HEK293 (cell line): ENCODE data around the gene TTLL11.

Experiments
- CTCF ChIA-PET: fragments of 350-600 bp; formaldehyde crosslinking; extraction: SDS; loops from one replicate; lab custom pipeline; 2021; ENCODE audit warnings: antibody characterized with exemption; lab: Yijun Ruan, JAX
- POLR2A ChIA-PET: fragments of 300-600 bp; formaldehyde crosslinking; extraction: SDS; loops from one replicate; lab custom pipeline; 2020; ENCODE audit warnings: antibody characterized with exemption, inconsistent platforms; lab: Yijun Ruan, JAX
- H3K27ac ChIP-seq: fragments of 200-500 bp; sonication (Bioruptor generic); 2 replicates; pipeline ENCODE4 v1.5.1; 2014; ENCODE audit warnings: low read depth, low read length, control low read depth, inconsistent platforms; ENCODE audit errors: extremely low read depth
- H3K36me3 ChIP-seq, 2 experiments: fragments of 200-500 bp in 1 of 2; sonication (Bioruptor generic) in 1 of 2; 1 replicate in 1 of 2; 2 replicates in 1 of 2; pipeline ENCODE4 v1.5.1; 2014 to 2017; ENCODE audit warnings: inconsistent platforms in 2 of 2, low read length in 2 of 2; ENCODE audit not compliant: control insufficient read depth in 2 of 2, insufficient read depth in 1 of 2
- H3K4me1 ChIP-seq: fragments of 200-500 bp; sonication (Bioruptor generic); 2 replicates; pipeline ENCODE4 v1.5.1; 2014; ENCODE audit warnings: mild to moderate bottlenecking, low read length, inconsistent platforms; ENCODE audit not compliant: control insufficient read depth, insufficient read depth
- H3K4me3 ChIP-seq: 2 replicates; pipeline ENCODE4 v1.5.1; 2011; ENCODE audit warnings: low read depth, mild to moderate bottlenecking, control low read depth, low read length, moderate library complexity
- H3K9me3 ChIP-seq: fragments of 200-500 bp; sonication (Bioruptor generic); 2 replicates; pipeline ENCODE4 v1.5.1; 2014; ENCODE audit warnings: low read depth, low read length, inconsistent platforms; ENCODE audit not compliant: control insufficient read depth, insufficient read depth
- BCL11A ChIP-seq: fragments of 450-650 bp; formaldehyde crosslinking; IDR thresholded peaks from 2 replicates; pipeline ENCODE4 v1.5.1; 2016; ENCODE audit warnings: low read depth, missing biosample characterization, missing genetic modification characterization
- FEZF1 ChIP-seq: fragments of 450-650 bp; formaldehyde crosslinking; IDR thresholded peaks from 2 replicates; pipeline ENCODE4 v1.5.1; 2016; ENCODE audit warnings: missing biosample characterization, missing genetic modification characterization
- KLF16 ChIP-seq: fragments of 450-650 bp; formaldehyde crosslinking; IDR thresholded peaks from 2 replicates; pipeline ENCODE4 v1.5.1; 2017; ENCODE audit warnings: missing biosample characterization, missing genetic modification characterization
- REPIN1 ChIP-seq: fragments of 450-650 bp; formaldehyde crosslinking; IDR thresholded peaks from 2 replicates; pipeline ENCODE4 v1.5.1; 2017; ENCODE audit warnings: missing biosample characterization, missing genetic modification characterization, low read depth
- WT1 ChIP-seq: fragments of 450-650 bp; formaldehyde crosslinking; IDR thresholded peaks from 2 replicates; pipeline ENCODE4 v1.5.1; 2016; ENCODE audit warnings: missing biosample characterization, missing genetic modification characterization
- ZBTB21 ChIP-seq: fragments of 450-650 bp; formaldehyde crosslinking; IDR thresholded peaks from 2 replicates; pipeline ENCODE4 v1.5.1; 2017; ENCODE audit warnings: missing biosample characterization, missing genetic modification characterization
- ZNF10 ChIP-seq: fragments of 450-650 bp; formaldehyde crosslinking; IDR thresholded peaks from 2 replicates; pipeline ENCODE4 v1.5.1; 2017; ENCODE audit warnings: missing biosample characterization, missing genetic modification characterization
- ZNF133 ChIP-seq: fragments of 450-650 bp; formaldehyde crosslinking; IDR thresholded peaks from 2 replicates; pipeline ENCODE4 v1.5.1; 2016; ENCODE audit warnings: missing biosample characterization, missing genetic modification characterization
- ZNF223 ChIP-seq: fragments of 450-650 bp; formaldehyde crosslinking; IDR thresholded peaks from 2 replicates; pipeline ENCODE4 v1.5.1; 2016; ENCODE audit warnings: missing biosample characterization, missing genetic modification characterization
- ZNF24 ChIP-seq: fragments of 450-650 bp; formaldehyde crosslinking; IDR thresholded peaks from 2 replicates; pipeline ENCODE4 v1.5.1; 2016; ENCODE audit warnings: missing biosample characterization, missing genetic modification characterization
- ZNF433 ChIP-seq: fragments of 450-650 bp; formaldehyde crosslinking; IDR thresholded peaks from 2 replicates; pipeline ENCODE4 v1.5.1; 2016; ENCODE audit warnings: missing biosample characterization, missing genetic modification characterization, low read depth
- ZXDB ChIP-seq: fragments of 450-650 bp; formaldehyde crosslinking; IDR thresholded peaks from 2 replicates; pipeline ENCODE4 v1.5.1; 2016; ENCODE audit warnings: missing biosample characterization, missing genetic modification characterization
- TF ChIP-seq, protein P1 (sequence below): IDR thresholded peaks from 2 replicates; pipeline ENCODE4 v1.6.1; 2011; ENCODE audit warnings: mild to moderate bottlenecking, low read depth, low read length, borderline replicate concordance
- TF ChIP-seq, protein P2 (sequence below): fragments of 450-650 bp; formaldehyde crosslinking; IDR thresholded peaks from 2 replicates; pipeline ENCODE4 v1.5.1; 2016; ENCODE audit warnings: missing biosample characterization, missing genetic modification characterization
- TF ChIP-seq, protein P3 (sequence below): fragments of 450-650 bp; IDR thresholded peaks from 2 replicates; pipeline ENCODE4 v1.5.1; 2018; ENCODE audit warnings: missing biosample characterization, mild to moderate bottlenecking, missing genetic modification characterization
- TF ChIP-seq, protein P4 (sequence below): fragments of 450-650 bp; formaldehyde crosslinking; IDR thresholded peaks from 2 replicates; pipeline ENCODE4 v1.5.1; 2016; ENCODE audit warnings: missing biosample characterization, missing genetic modification characterization, low read depth
- TF ChIP-seq, protein P5 (sequence below): fragments of 450-650 bp; formaldehyde crosslinking; IDR thresholded peaks from 2 replicates; pipeline ENCODE4 v1.5.1; 2017; ENCODE audit warnings: missing biosample characterization, missing genetic modification characterization
- TF ChIP-seq, protein P6 (sequence below): fragments of 450-650 bp; formaldehyde crosslinking; IDR thresholded peaks from 2 replicates; pipeline ENCODE4 v1.5.1; 2016; ENCODE audit warnings: missing biosample characterization, missing genetic modification characterization
- TF ChIP-seq, protein P7 (sequence below): fragments of 450-650 bp; formaldehyde crosslinking; IDR thresholded peaks from 2 replicates; pipeline ENCODE4 v1.5.1; 2017; ENCODE audit warnings: missing biosample characterization, mild to moderate bottlenecking, missing genetic modification characterization, moderate library complexity
- TF ChIP-seq, protein P8 (sequence below): fragments of 450-650 bp; formaldehyde crosslinking; IDR thresholded peaks from 2 replicates; pipeline ENCODE4 v1.5.1; 2016; ENCODE audit warnings: missing biosample characterization, missing genetic modification characterization
- TF ChIP-seq, protein P9 (sequence below): fragments of 450-650 bp; formaldehyde crosslinking; optimal IDR thresholded peaks from 2 replicates; pipeline ENCODE3; 2016; ENCODE audit warnings: missing biosample characterization, mild to moderate bottlenecking, missing genetic modification characterization

The TTLL11 gene

DNA sequence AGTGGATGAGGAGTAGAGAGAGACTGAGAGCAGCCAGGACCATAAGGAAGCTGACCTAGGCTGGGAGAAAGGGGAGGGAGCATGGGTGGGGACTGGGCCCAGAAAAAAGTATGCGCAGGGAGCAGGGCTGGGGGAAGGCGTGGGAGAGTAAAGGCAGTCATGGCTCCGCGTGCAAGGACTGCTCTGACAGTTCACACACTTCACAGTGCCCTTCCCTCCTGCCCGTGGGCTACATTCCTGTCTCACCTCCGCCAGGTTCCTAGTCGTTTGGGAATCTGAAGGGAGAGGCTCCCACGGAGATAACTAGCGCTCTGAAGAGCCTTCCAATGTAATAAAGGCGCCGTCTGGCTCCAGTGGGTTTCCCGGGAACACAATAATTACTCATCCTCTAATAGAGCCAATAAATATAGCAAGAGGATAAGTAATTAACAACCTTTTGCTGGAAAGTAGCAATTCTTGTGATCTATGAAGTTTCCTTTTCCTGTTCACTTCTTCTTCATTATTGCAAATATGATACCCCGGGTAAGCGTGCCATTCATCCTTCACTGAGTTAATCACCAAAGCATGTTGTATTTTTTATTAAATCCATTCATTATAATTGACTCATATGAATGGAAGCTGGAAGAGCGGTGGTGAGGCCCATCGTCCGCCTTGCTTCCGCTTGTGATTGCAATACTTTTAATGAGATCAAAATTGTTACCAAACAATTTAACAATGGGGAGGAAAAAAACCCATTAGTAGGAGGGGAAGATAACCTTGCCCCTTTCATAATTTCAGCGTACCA, 39.3 kb downstream of the TTLL11 start (continued):
- TF ChIP-seq ZXDB (tag by site-specific recombination), result no peak
- no peak for TF ChIP-seq ZNF223 (tag by site-specific recombination)
- TF ChIP-seq BCL11A, result no peak
- TF ChIP-seq, protein P1, sequence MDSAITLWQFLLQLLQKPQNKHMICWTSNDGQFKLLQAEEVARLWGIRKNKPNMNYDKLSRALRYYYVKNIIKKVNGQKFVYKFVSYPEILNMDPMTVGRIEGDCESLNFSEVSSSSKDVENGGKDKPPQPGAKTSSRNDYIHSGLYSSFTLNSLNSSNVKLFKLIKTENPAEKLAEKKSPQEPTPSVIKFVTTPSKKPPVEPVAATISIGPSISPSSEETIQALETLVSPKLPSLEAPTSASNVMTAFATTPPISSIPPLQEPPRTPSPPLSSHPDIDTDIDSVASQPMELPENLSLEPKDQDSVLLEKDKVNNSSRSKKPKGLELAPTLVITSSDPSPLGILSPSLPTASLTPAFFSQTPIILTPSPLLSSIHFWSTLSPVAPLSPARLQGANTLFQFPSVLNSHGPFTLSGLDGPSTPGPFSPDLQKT, result no peak
- TF ChIP-seq, protein P2, sequence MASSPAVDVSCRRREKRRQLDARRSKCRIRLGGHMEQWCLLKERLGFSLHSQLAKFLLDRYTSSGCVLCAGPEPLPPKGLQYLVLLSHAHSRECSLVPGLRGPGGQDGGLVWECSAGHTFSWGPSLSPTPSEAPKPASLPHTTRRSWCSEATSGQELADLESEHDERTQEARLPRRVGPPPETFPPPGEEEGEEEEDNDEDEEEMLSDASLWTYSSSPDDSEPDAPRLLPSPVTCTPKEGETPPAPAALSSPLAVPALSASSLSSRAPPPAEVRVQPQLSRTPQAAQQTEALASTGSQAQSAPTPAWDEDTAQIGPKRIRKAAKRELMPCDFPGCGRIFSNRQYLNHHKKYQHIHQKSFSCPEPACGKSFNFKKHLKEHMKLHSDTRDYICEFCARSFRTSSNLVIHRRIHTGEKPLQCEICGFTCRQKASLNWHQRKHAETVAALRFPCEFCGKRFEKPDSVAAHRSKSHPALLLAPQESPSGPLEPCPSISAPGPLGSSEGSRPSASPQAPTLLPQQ (tag by site-specific recombination), result no peak
- no peak for TF ChIP-seq WT1 (tag by site-specific recombination)
- TF ChIP-seq, all 188 proteins: peak for 0

DNA sequence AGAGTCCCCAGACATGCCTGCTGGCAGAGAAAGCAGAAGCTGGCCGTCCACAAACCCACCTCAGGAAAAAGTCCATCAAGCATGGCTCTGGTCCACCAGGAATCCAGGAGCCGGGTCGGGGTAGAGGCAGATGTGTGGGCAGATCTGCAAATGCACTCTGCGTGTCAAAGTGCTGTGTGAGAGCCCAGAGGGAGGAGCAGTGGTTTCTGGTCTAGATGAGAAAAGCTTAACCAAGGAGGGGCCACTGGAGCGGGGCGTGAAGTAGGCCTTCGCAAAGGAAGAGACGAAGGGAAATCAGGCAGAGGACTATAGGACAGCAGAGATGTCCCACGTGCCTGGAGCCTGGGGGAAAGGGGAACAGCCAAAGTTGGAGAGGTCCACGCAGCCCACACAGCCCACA, 40.0 kb downstream of the TTLL11 start:
- TF ChIP-seq ZNF433 (tag by site-specific recombination), result no peak
- no peak for TF ChIP-seq FEZF1 (tag by site-specific recombination)
- TF ChIP-seq, protein P3, sequence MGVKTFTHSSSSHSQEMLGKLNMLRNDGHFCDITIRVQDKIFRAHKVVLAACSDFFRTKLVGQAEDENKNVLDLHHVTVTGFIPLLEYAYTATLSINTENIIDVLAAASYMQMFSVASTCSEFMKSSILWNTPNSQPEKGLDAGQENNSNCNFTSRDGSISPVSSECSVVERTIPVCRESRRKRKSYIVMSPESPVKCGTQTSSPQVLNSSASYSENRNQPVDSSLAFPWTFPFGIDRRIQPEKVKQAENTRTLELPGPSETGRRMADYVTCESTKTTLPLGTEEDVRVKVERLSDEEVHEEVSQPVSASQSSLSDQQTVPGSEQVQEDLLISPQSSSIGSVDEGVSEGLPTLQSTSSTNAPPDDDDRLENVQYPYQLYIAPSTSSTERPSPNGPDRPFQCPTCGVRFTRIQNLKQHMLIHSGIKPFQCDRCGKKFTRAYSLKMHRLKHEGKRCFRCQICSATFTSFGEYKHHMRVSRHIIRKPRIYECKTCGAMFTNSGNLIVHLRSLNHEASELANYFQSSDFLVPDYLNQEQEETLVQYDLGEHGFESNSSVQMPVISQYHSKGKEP (tag by site-specific recombination), result no peak
- TF ChIP-seq, protein P4, sequence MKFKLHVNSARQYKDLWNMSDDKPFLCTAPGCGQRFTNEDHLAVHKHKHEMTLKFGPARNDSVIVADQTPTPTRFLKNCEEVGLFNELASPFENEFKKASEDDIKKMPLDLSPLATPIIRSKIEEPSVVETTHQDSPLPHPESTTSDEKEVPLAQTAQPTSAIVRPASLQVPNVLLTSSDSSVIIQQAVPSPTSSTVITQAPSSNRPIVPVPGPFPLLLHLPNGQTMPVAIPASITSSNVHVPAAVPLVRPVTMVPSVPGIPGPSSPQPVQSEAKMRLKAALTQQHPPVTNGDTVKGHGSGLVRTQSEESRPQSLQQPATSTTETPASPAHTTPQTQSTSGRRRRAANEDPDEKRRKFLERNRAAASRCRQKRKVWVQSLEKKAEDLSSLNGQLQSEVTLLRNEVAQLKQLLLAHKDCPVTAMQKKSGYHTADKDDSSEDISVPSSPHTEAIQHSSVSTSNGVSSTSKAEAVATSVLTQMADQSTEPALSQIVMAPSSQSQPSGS, result no peak
- no peak for TF ChIP-seq ZNF133 (tag by site-specific recombination)
- TF ChIP-seq KLF16 (tag by site-specific recombination), result no peak
- TF ChIP-seq REPIN1 (tag by site-specific recombination), result no peak
- no peak for TF ChIP-seq ZNF10
- no peak for TF ChIP-seq ZNF223 (tag by site-specific recombination)
- TF ChIP-seq, protein P5, sequence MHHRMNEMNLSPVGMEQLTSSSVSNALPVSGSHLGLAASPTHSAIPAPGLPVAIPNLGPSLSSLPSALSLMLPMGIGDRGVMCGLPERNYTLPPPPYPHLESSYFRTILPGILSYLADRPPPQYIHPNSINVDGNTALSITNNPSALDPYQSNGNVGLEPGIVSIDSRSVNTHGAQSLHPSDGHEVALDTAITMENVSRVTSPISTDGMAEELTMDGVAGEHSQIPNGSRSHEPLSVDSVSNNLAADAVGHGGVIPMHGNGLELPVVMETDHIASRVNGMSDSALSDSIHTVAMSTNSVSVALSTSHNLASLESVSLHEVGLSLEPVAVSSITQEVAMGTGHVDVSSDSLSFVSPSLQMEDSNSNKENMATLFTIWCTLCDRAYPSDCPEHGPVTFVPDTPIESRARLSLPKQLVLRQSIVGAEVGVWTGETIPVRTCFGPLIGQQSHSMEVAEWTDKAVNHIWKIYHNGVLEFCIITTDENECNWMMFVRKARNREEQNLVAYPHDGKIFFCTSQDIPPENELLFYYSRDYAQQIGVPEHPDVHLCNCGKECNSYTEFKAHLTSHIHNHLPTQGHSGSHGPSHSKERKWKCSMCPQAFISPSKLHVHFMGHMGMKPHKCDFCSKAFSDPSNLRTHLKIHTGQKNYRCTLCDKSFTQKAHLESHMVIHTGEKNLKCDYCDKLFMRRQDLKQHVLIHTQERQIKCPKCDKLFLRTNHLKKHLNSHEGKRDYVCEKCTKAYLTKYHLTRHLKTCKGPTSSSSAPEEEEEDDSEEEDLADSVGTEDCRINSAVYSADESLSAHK (tag by site-specific recombination), result no peak
- TF ChIP-seq, protein P6, sequence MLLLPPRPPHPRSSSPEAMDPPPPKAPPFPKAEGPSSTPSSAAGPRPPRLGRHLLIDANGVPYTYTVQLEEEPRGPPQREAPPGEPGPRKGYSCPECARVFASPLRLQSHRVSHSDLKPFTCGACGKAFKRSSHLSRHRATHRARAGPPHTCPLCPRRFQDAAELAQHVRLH (tag by site-specific recombination), result no peak
- TF ChIP-seq, protein P7, sequence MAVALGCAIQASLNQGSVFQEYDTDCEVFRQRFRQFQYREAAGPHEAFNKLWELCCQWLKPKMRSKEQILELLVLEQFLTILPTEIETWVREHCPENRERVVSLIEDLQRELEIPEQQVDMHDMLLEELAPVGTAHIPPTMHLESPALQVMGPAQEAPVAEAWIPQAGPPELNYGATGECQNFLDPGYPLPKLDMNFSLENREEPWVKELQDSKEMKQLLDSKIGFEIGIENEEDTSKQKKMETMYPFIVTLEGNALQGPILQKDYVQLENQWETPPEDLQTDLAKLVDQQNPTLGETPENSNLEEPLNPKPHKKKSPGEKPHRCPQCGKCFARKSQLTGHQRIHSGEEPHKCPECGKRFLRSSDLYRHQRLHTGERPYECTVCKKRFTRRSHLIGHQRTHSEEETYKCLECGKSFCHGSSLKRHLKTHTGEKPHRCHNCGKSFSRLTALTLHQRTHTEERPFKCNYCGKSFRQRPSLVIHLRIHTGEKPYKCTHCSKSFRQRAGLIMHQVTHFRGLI (tag by site-specific recombination), result no peak
- TF ChIP-seq, protein P8, sequence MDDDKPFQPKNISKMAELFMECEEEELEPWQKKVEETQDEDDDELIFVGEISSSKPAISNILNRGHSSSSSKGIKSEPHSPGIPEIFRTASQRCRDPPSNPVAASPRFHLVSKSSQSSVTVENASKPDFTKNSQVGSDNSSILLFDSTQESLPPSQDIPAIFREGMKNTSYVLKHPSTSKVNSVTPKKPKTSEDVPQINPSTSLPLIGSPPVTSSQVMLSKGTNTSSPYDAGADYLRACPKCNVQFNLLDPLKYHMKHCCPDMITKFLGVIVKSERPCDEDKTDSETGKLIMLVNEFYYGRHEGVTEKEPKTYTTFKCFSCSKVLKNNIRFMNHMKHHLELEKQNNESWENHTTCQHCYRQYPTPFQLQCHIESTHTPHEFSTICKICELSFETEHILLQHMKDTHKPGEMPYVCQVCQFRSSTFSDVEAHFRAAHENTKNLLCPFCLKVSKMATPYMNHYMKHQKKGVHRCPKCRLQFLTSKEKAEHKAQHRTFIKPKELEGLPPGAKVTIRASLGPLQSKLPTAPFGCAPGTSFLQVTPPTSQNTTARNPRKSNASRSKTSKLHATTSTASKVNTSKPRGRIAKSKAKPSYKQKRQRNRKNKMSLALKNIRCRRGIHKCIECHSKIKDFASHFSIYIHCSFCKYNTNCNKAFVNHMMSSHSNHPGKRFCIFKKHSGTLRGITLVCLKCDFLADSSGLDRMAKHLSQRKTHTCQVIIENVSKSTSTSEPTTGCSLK, result no peak
- no peak for TF ChIP-seq ZNF24 (tag by site-specific recombination)
- TF ChIP-seq, protein P9, sequence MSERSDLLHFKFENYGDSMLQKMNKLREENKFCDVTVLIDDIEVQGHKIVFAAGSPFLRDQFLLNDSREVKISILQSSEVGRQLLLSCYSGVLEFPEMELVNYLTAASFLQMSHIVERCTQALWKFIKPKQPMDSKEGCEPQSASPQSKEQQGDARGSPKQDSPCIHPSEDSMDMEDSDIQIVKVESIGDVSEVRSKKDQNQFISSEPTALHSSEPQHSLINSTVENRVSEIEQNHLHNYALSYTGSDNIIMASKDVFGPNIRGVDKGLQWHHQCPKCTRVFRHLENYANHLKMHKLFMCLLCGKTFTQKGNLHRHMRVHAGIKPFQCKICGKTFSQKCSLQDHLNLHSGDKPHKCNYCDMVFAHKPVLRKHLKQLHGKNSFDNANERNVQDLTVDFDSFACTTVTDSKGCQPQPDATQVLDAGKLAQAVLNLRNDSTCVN, result no peak
- TF ChIP-seq ZBTB21, result no peak
- H3K36me3 ChIP-seq, result no peaks in the 10 kb centered on the region

More for the DNA sequence above, 40.0 kb downstream of the TTLL11 start:
- no peaks in the 10 kb centered on the region for H3K9me3 ChIP-seq
- ChIA-PET CTCF (no interaction called here), POLR2A (no interaction called here)
- H3K4me1 ChIP-seq, result no peaks in the 10 kb centered on the region
- H3K4me3 ChIP-seq, result no peak overlapping the region
- no peak overlapping the region for H3K27ac ChIP-seq
